AG04450 (cell line): ENCODE measurements around the gene CMTM1. TPM values are rescaled to one million over a fixed set of nuclear protein-coding genes. Genes with fewer than 3 reads are reported as not detected.
"Not testable (repeated sequence)": the region's sequence is repeated elsewhere in the genome, so short reads cannot be mapped to it uniquely, and the experiment has no call there.

Source experiments
- CTCF ChIA-PET: fragments of 300-600, 350-600 bp; formaldehyde crosslinking; extraction: SDS; loops from one replicate; lab custom pipeline; 2022; ENCODE audit warnings: antibody characterized with exemption, inconsistent platforms; lab: Charles Lee
- POLR2A ChIA-PET: fragments of 350-600 bp; formaldehyde crosslinking; extraction: SDS; loops from one replicate; lab custom pipeline; 2021; ENCODE audit warnings: antibody characterized with exemption, inconsistent platforms; lab: Yijun Ruan, JAX
- DNase-seq: peaks from one replicate; pipeline ENCODE4 v3.0.0-alpha.2; 2011; ENCODE audit warnings: low read depth, low spot score
- H3K27ac ChIP-seq: one replicate; pipeline ENCODE4 v1.5.1; 2012; ENCODE audit warnings: low read depth, low read length, control low read depth
- H3K27me3 ChIP-seq: one replicate; pipeline ENCODE4 v1.6.0; 2012; ENCODE audit warnings: low read length; ENCODE audit not compliant: control insufficient read depth, insufficient read depth
- H3K4me3 ChIP-seq: 2 replicates; pipeline ENCODE4 v1.5.1; 2011; ENCODE audit warnings: mild to moderate bottlenecking, low read depth, low read length, control low read depth
- H3K9me3 ChIP-seq: 2 replicates; pipeline ENCODE4 v1.5.1; 2012; ENCODE audit warnings: low read length; ENCODE audit not compliant: control insufficient read depth, insufficient read depth
- polyA plus RNA-seq: library from polyadenylated mRNA; depleted of rRNA; stranded (reverse); fragments of >200 nt; gene quantifications from 2 replicates; pipeline ENCODE4 v1.2.3, GENCODE V29; 2011
- TF ChIP-seq, protein P1 (sequence below): IDR thresholded peaks from 2 replicates; pipeline ENCODE4 v1.5.1; 2011; ENCODE audit warnings: low read depth, low read length, control low read depth, inconsistent platforms

Gene CMTM1
- polyA plus RNA-seq, 1 experiment: 1.6 TPM

DNA sequence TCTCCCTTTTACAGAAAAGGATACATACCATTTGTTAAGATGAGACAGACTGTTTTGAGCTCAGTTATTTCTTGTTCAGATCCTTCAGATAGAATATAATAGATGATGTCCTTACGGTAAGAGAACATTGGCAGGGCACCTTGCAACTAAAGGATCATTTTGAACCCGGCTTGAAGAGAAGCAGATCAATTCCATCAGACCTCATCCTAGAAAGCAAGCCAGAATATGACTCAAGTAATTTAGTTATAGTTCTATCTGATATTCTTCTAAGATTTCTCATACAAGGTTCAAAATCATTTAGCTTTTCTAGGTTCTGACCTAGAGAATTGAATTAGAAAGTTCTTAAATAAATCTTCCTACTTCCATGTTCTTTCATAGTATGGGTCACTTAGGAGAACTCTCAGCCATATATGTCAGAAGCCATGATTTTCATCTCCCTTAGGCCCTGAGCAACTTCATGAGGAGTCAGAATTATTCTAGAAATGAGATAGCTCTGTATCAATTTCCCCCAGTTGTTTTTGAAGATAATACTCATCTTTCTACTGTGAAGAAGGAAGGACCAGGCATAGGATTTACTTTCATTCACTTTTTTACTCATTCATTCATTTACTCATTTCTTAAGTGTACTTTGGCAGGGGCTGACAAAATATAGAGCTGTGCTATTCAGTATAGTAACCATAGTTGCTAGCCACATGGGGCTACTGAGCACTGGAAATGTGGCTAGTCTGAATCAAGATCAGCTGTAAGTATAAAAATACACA, 2.5 kb upstream of the CMTM1 start:
- Histone ChIP-seq H3K27ac (no peak overlapping the region), H3K9me3 (no peaks in the 10 kb centered on the region; the same call in 1 of the 2 replicates), H3K4me3 (no peak overlapping the region), H3K27me3 (no peaks in the 10 kb centered on the region)
- DNase-seq: no peak
- ChIA-PET POLR2A (interaction anchor here (1.2 kb wide), 1 partner anchor 11 kb away, joined by 3 read pairs; the partner anchor contains the start of gene CKLF), CTCF (interaction anchor here (0.6 to 2.3 kb wide), 5 partner anchors 45 to 326 kb away, joined by 3 to 8 read pairs (median 4); no protein-coding TSS in a partner anchor)
- TF ChIP-seq, protein P1, sequence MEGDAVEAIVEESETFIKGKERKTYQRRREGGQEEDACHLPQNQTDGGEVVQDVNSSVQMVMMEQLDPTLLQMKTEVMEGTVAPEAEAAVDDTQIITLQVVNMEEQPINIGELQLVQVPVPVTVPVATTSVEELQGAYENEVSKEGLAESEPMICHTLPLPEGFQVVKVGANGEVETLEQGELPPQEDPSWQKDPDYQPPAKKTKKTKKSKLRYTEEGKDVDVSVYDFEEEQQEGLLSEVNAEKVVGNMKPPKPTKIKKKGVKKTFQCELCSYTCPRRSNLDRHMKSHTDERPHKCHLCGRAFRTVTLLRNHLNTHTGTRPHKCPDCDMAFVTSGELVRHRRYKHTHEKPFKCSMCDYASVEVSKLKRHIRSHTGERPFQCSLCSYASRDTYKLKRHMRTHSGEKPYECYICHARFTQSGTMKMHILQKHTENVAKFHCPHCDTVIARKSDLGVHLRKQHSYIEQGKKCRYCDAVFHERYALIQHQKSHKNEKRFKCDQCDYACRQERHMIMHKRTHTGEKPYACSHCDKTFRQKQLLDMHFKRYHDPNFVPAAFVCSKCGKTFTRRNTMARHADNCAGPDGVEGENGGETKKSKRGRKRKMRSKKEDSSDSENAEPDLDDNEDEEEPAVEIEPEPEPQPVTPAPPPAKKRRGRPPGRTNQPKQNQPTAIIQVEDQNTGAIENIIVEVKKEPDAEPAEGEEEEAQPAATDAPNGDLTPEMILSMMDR: no peak

DNA sequence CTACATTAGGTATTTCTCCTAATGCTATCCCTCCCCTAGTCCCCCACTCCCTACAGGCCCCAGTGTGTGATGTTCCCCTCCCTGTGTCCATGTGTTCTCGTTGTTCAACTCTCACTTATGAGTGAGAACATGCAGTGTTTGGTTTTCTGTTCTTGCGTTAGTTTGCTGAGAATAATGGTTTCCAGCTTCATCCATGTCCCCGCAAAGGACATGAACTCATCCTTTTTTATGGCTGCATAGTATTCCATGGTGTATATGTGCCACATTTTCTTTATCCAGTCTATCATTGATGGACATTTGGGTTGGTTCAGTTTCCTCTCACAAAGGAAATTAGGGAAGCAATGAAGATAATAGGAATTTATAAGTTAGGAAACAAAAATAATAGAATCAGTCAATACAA, 1.0 kb downstream of the CMTM1 start:
- H3K9me3 ChIP-seq, H3K4me3 ChIP-seq, DNase-seq, H3K27me3 ChIP-seq, CTCF ChIA-PET, POLR2A ChIA-PET, H3K27ac ChIP-seq: not testable (repeated sequence)

DNA sequence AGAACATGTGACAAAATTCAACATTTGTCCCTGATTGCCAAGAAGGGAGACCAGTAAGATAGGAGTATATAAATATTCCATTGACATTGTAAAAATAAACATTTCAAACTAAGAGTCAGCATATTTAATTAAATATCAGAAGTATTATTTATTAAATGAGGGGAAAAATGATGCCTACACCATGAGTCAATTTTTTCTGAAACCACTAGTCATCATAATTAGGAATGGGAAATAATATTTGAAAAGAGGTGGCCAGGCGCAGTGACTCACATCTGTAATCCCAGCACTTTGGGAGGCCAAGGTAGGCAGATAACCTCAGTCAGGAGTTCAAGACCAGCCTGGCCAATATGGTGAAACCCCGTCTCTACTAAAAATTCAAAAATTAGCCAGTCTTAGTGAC, 2.1 kb downstream of the CMTM1 start:
- ChIA-PET POLR2A (no interaction called here), CTCF (interaction anchor here (0.8 kb wide), 1 partner anchor 36 kb away, joined by 3 read pairs; no protein-coding TSS in a partner anchor)
- Histone ChIP-seq H3K4me3 (no peak overlapping the region), H3K9me3 (no peaks in the 10 kb centered on the region; the same call in 1 of the 2 replicates), H3K27ac (no peak overlapping the region), H3K27me3 (no peaks in the 10 kb centered on the region)
- no peak for DNase-seq
- TF ChIP-seq, protein P1: no peak

DNA sequence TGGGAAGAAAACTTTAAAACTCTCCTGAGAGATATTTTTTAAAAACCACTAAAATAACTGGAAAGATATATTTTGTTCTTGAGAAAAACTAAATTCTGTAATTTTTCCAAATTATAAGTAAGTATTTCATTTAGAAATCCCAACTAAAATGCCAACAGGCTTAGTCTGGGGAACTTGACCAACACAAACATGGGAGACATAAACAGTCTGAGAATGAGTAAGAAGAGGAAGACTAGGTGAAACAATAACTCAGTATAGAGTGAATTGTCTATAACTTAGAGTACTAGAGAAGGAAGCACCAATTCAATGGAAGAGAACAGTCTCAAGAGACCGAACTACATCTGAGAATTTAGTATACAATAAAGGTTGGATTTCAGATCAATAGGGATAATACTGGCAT, 2.9 kb downstream of the CMTM1 start:
- no peak for DNase-seq
- ChIA-PET POLR2A (no interaction called here), CTCF (interaction anchor here (0.8 to 2.1 kb wide), 3 partner anchors 18 to 39 kb away, joined by 3 to 12 read pairs (median 3); no protein-coding TSS in a partner anchor)
- Histone ChIP-seq H3K4me3 (no peak overlapping the region), H3K27me3 (no peaks in the 10 kb centered on the region), H3K27ac (no peak overlapping the region), H3K9me3 (no peaks in the 10 kb centered on the region; the same call in 1 of the 2 replicates)
- TF ChIP-seq, protein P1: no peak

DNA sequence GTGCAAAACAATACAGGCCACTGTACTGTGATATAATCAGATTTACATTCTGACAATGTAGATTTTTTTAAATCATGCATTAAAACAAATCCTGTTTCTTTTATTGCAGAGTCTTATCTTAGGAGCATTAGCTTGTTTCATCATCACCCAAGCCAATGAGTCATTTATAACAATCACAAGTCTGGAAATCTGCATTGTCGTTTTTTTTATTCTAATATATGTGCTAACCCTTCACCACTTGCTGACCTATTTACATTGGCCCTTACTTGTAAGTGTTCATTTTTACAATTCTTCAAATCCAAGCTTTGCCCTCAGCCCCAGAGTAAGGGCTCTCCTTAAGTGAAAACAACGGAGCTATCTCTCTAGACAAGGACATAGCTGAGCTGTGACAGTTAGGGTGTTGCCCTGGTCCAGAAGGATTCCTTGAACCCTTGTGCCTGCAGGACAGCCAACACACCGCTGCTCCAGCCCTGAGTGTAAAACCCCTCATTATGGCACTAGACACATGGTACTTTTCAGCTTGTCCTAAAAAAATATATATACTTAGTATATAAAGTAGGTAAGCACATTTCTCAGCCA, 3.7 kb downstream of the CMTM1 start:
- Histone ChIP-seq H3K27me3 (no peaks in the 10 kb centered on the region), H3K9me3 (no peaks in the 10 kb centered on the region; the same call in 1 of the 2 replicates), H3K27ac (no peak overlapping the region), H3K4me3 (no peak overlapping the region)
- TF ChIP-seq, protein P1: no peak
- DNase-seq: no peak
- ChIA-PET POLR2A (interaction anchor here (1.4 to 1.5 kb wide), 2 partner anchors 9 to 18 kb away, joined by 5 read pairs; partner anchors contain the start of genes CKLF and CMTM2), CTCF (interaction anchor here (0.6 to 2.1 kb wide), 6 partner anchors 10 to 261 kb away, joined by 3 to 12 read pairs (median 3); partner anchors contain the start of gene NAE1)
